HUES64 (cell line): ENCODE results near the gene DDIT4.

Source experiments
- H3K27ac ChIP-seq: 2 replicates; pipeline ENCODE4 v1.7.0; 2013; ENCODE audit warnings: low read depth, low read length, inconsistent platforms
- H3K27me3 ChIP-seq: 2 replicates; pipeline ENCODE4 v1.6.1; 2013; ENCODE audit warnings: mild to moderate bottlenecking, low read length; ENCODE audit not compliant: insufficient read depth
- H3K36me3 ChIP-seq: 2 replicates; pipeline ENCODE4 v1.6.1; 2013; ENCODE audit warnings: mild to moderate bottlenecking, low read length; ENCODE audit not compliant: insufficient read depth
- H3K4me1 ChIP-seq: 2 replicates; pipeline ENCODE4 v1.6.1; 2013; ENCODE audit warnings: mild to moderate bottlenecking, low read length, moderate library complexity; ENCODE audit not compliant: insufficient read depth
- H3K4me3 ChIP-seq: 2 replicates; pipeline ENCODE4 v1.5.1; 2013; ENCODE audit warnings: mild to moderate bottlenecking, low read length, moderate library complexity
- H3K9ac ChIP-seq: 2 replicates; pipeline ENCODE4 v1.6.1; 2013; ENCODE audit warnings: mild to moderate bottlenecking, low read depth, low read length
- H3K9me3 ChIP-seq: 2 replicates; pipeline ENCODE4 v1.6.1; 2013; ENCODE audit warnings: low read depth, low read length; ENCODE audit not compliant: insufficient read depth
- WGBS: fragments of 150-250, 120-280 bp; methylation state at CpG from one replicate; pipeline ENCODE4 v1.1.7; 2013; ENCODE audit warnings: missing lambda C conversion rate; 5-methylcytosine and 5-hydroxymethylcytosine counted together

Gene DDIT4

GRCh38 chr10:72250666-72251065 lies 23.1 kb upstream of the DDIT4 start:
- WGBS = 91% methylated on average over 1 of the region's 1 CpG
- Histone ChIP-seq H3K9ac (no peak overlapping the region), H3K4me1 (peaks cover 23% of the 10 kb centered on the region), H3K9me3 (no peaks in the 10 kb centered on the region), H3K27ac (no peak overlapping the region), H3K4me3 (no peak overlapping the region), H3K36me3 (no peaks in the 10 kb centered on the region), H3K27me3 (no peaks in the 10 kb centered on the region)

GRCh38 chr10:72251635-72252034 lies 22.1 kb upstream of the DDIT4 start:
- Histone ChIP-seq H3K9me3 (no peaks in the 10 kb centered on the region), H3K27ac (no peak overlapping the region), H3K27me3 (no peaks in the 10 kb centered on the region), H3K36me3 (no peaks in the 10 kb centered on the region), H3K4me1 (peaks cover 23% of the 10 kb centered on the region), H3K9ac (no peak overlapping the region), H3K4me3 (no peak overlapping the region)
- WGBS = 88% methylated on average over 4 of the region's 6 CpGs

- Histone ChIP-seq H3K27me3 (no peaks in the 10 kb centered on the region), H3K27ac (no peak overlapping the region), H3K9ac (no peak overlapping the region), H3K4me3 (no peak overlapping the region), H3K4me1 (peaks cover 23% of the 10 kb centered on the region), H3K36me3 (no peaks in the 10 kb centered on the region), H3K9me3 (no peaks in the 10 kb centered on the region)
- 94% methylated on average over 3 of the region's 3 CpGs for WGBS
Observed at GRCh38 chr10:72252972-72253371, 20.8 kb upstream of the DDIT4 start.

GRCh38 chr10:72253578-72253977 lies 20.1 kb upstream of the DDIT4 start:
- no peak overlapping the region for H3K9ac ChIP-seq
- H3K4me1 ChIP-seq = peaks cover 16% of the 10 kb centered on the region
- H3K4me3 ChIP-seq = no peak overlapping the region
- H3K36me3 ChIP-seq = no peaks in the 10 kb centered on the region
- H3K27ac ChIP-seq = no peak overlapping the region
- 96% methylated on average over 7 of the region's 7 CpGs for WGBS
- H3K9me3 ChIP-seq = no peaks in the 10 kb centered on the region
- H3K27me3 ChIP-seq = no peaks in the 10 kb centered on the region

GRCh38 chr10:72254813-72255568 lies 18.7 kb upstream of the DDIT4 start:
- H3K27me3 ChIP-seq = no peaks in the 10 kb centered on the region
- WGBS = 17% methylated on average over 15 of the region's 15 CpGs
- peaks cover 19% of the 10 kb centered on the region for H3K4me1 ChIP-seq
- no peaks in the 10 kb centered on the region for H3K9me3 ChIP-seq
- H3K4me3 ChIP-seq = 0 out of 2 replicates have a peak overlapping the region, but pooled peaks have one; percentile 5
- H3K9ac ChIP-seq = peak overlapping the region; percentile 50
- H3K36me3 ChIP-seq = no peaks in the 10 kb centered on the region
- peak overlapping the region; percentile 61 for H3K27ac ChIP-seq

GRCh38 chr10:72255977-72256729 lies 17.6 kb upstream of the DDIT4 start:
- WGBS = 95% methylated on average over 6 of the region's 6 CpGs
- Histone ChIP-seq H3K4me3 (no peak overlapping the region), H3K4me1 (peaks cover 25% of the 10 kb centered on the region), H3K9ac (no peak overlapping the region), H3K9me3 (no peaks in the 10 kb centered on the region), H3K27me3 (no peaks in the 10 kb centered on the region), H3K27ac (no peak overlapping the region), H3K36me3 (no peaks in the 10 kb centered on the region)

- WGBS = 82% methylated on average over 8 of the region's 8 CpGs
- Histone ChIP-seq H3K9ac (peak overlapping the region; percentile 35; the same call in 1 of the 2 replicates), H3K9me3 (no peaks in the 10 kb centered on the region), H3K4me3 (no peak overlapping the region), H3K36me3 (no peaks in the 10 kb centered on the region), H3K27me3 (no peaks in the 10 kb centered on the region), H3K4me1 (peaks cover 33% of the 10 kb centered on the region), H3K27ac (no peak overlapping the region)
Observed at GRCh38 chr10:72257051-72257892, 16.5 kb upstream of the DDIT4 start.

GRCh38 chr10:72258617-72259016 lies 15.1 kb upstream of the DDIT4 start:
- Histone ChIP-seq H3K36me3 (no peaks in the 10 kb centered on the region), H3K4me3 (no peak overlapping the region), H3K9ac (no peak overlapping the region), H3K9me3 (no peaks in the 10 kb centered on the region), H3K27me3 (no peaks in the 10 kb centered on the region), H3K27ac (no peak overlapping the region), H3K4me1 (peaks cover 33% of the 10 kb centered on the region)
- WGBS = 90% methylated on average over 4 of the region's 4 CpGs

GRCh38 chr10:72259491-72260238 lies 14.1 kb upstream of the DDIT4 start:
- peak overlapping the region; percentile 98 for H3K27ac ChIP-seq
- H3K9ac ChIP-seq = peak overlapping the region; percentile 63
- WGBS = 53% methylated on average over 5 of the region's 5 CpGs

GRCh38 chr10:72260239-72260975 lies 13.3 kb upstream of the DDIT4 start:
- H3K9ac ChIP-seq = peak overlapping the region; percentile 63
- peak overlapping the region; percentile 54; the same call in 1 of the 2 replicates for H3K4me3 ChIP-seq
- peaks cover 34% of the 10 kb centered on the region for H3K4me1 ChIP-seq
- peak overlapping the region; percentile 98 for H3K27ac ChIP-seq
- WGBS = 11% methylated on average over 19 of the region's 19 CpGs
- H3K27me3 ChIP-seq = no peaks in the 10 kb centered on the region
- no peaks in the 10 kb centered on the region for H3K9me3 ChIP-seq
- no peaks in the 10 kb centered on the region for H3K36me3 ChIP-seq

More at GRCh38 chr10:72259491-72260238, 14.1 kb upstream of the DDIT4 start:
- no peaks in the 10 kb centered on the region for H3K36me3 ChIP-seq
- H3K4me1 ChIP-seq = peaks cover 33% of the 10 kb centered on the region
- H3K9me3 ChIP-seq = no peaks in the 10 kb centered on the region
- H3K27me3 ChIP-seq = no peaks in the 10 kb centered on the region
- 0 out of 2 replicates have a peak overlapping the region, but pooled peaks have one; percentile 11 for H3K4me3 ChIP-seq
